CD8-positive, alpha-beta memory T cell (primary cell): ENCODE measurements around the gene CREBRF. TPM values are rescaled to one million over a fixed set of nuclear protein-coding genes. Genes with fewer than 3 reads are reported as not detected.

Source experiments
- CTCF ChIA-PET: fragments of 350-600 bp; sonication (Branson Sonifier 250); formaldehyde crosslinking; loops from one replicate; lab custom pipeline; 2021; ENCODE audit warnings: antibody characterized with exemption; lab: Charles Lee
- POLR2A ChIA-PET: fragments of 350-600 bp; sonication (Branson Sonifier 250); formaldehyde crosslinking; loops from one replicate; lab custom pipeline; 2021; ENCODE audit warnings: antibody characterized with exemption; lab: Charles Lee
- DNase-seq, 5 donors: peaks; one replicate each; pipeline versions ENCODE4 v3.0.0 to v3.0.0-alpha.2; 2020 to 2022; ENCODE audit warnings: mixed read lengths in 1 of 5
- H3K27ac ChIP-seq: one replicate; pipeline ENCODE4 v1.7.0; 2013; ENCODE audit warnings: low read depth, mild to moderate bottlenecking, low read length, moderate library complexity
- H3K27me3 ChIP-seq: 2 replicates; pipeline ENCODE4 v1.7.0; 2013; ENCODE audit warnings: low read length, mild to moderate bottlenecking; ENCODE audit not compliant: insufficient read depth, poor library complexity, severe bottlenecking
- H3K36me3 ChIP-seq: 2 replicates; pipeline ENCODE4 v1.7.0; 2013; ENCODE audit warnings: mild to moderate bottlenecking, low read length, moderate library complexity; ENCODE audit not compliant: insufficient read depth
- H3K4me1 ChIP-seq: 2 replicates; pipeline ENCODE4 v1.7.0; 2013; ENCODE audit warnings: mild to moderate bottlenecking, low read length, moderate library complexity; ENCODE audit not compliant: insufficient read depth
- H3K4me3 ChIP-seq: 2 replicates; pipeline ENCODE4 v1.7.0; 2013; ENCODE audit warnings: mild to moderate bottlenecking, low read length
- H3K9me3 ChIP-seq: 2 replicates; pipeline ENCODE4 v1.7.0; 2013; ENCODE audit warnings: mild to moderate bottlenecking, low read length
- H3K27ac Mint-ChIP-seq, 8 donors: one replicate each; pipeline ENCODE4 v1.8.0; 2020 to 2021; ENCODE audit warnings: mixed read lengths in 8 of 8, mild to moderate bottlenecking in 6 of 8, inconsistent platforms in 3 of 8, moderate library complexity in 3 of 8
- H3K27me3 Mint-ChIP-seq, 2 donors: one replicate each; pipeline ENCODE4 v1.8.0; 2020 to 2021; ENCODE audit warnings: mixed read lengths in 2 of 2, mild to moderate bottlenecking in 1 of 2, moderate library complexity in 1 of 2
- H3K36me3 Mint-ChIP-seq, 3 donors: one replicate each; pipeline ENCODE4 v1.8.0; 2020 to 2021; ENCODE audit warnings: mixed read lengths in 3 of 3, inconsistent platforms in 1 of 3, mild to moderate bottlenecking in 1 of 3
- H3K4me1 Mint-ChIP-seq, 3 donors: one replicate each; pipeline ENCODE4 v1.8.0; 2020 to 2021; ENCODE audit warnings: mixed read lengths in 3 of 3, inconsistent platforms in 1 of 3, mild to moderate bottlenecking in 1 of 3
- H3K4me3 Mint-ChIP-seq, 7 donors: one replicate each; pipeline ENCODE4 v1.8.0; 2020 to 2021; ENCODE audit warnings: mixed read lengths in 7 of 7, mild to moderate bottlenecking in 6 of 7, moderate library complexity in 4 of 7, inconsistent platforms in 2 of 7
- H3K9me3 Mint-ChIP-seq, 5 donors: one replicate each; pipeline ENCODE4 v1.8.0; 2020 to 2022; ENCODE audit warnings: mixed read lengths in 5 of 5, mild to moderate bottlenecking in 3 of 5, moderate library complexity in 2 of 5, inconsistent platforms in 1 of 5
- polyA plus RNA-seq: library from polyadenylated mRNA; unstranded; fragments of 300-500 nt; fragmentation: Illumina TruSeq; gene quantifications from one replicate; pipeline ENCODE4 v1.2.3, GENCODE V29; 2021
- total RNA-seq, 2 experiments: library from RNA; stranded (reverse); gene quantifications; one replicate each; pipeline ENCODE4 v1.2.3, GENCODE V29; 2021

CREBRF gene
- total and polyA plus RNA-seq, 3 experiments from 2014 or later = 14.3 to 61.0 (median 14.9) TPM

- Mint-ChIP-seq H3K27ac (peak overlapping the region in 1 of 8 donors; percentile 53), H3K4me1 (peaks cover 18 to 26% (median 22%) of the 10 kb centered on the region in 3 donors), H3K36me3 (peaks cover 0 to 15% (median 0%) of the 10 kb centered on the region in 3 donors), H3K4me3 (peak overlapping the region in 1 of 7 donors; percentile 73), H3K27me3 (peaks cover 8 to 13% of the 10 kb centered on the region in 2 donors), H3K9me3 (no peaks in the 10 kb centered on the region)
- H3K36me3 ChIP-seq = no peaks in the 10 kb centered on the region
- CTCF ChIA-PET = no interaction called here
- H3K9me3 ChIP-seq = no peaks in the 10 kb centered on the region
- DNase-seq = no peak
- no peak overlapping the region for H3K27ac ChIP-seq
- H3K27me3 ChIP-seq = no peaks in the 10 kb centered on the region
- H3K4me3 ChIP-seq = no peak overlapping the region
- H3K4me1 ChIP-seq = peaks cover 15% of the 10 kb centered on the region
- POLR2A ChIA-PET = no interaction called here
These were observed 3.1 kb upstream of the CREBRF start for GRCh38 chr5:173053041-173053440.

DNA sequence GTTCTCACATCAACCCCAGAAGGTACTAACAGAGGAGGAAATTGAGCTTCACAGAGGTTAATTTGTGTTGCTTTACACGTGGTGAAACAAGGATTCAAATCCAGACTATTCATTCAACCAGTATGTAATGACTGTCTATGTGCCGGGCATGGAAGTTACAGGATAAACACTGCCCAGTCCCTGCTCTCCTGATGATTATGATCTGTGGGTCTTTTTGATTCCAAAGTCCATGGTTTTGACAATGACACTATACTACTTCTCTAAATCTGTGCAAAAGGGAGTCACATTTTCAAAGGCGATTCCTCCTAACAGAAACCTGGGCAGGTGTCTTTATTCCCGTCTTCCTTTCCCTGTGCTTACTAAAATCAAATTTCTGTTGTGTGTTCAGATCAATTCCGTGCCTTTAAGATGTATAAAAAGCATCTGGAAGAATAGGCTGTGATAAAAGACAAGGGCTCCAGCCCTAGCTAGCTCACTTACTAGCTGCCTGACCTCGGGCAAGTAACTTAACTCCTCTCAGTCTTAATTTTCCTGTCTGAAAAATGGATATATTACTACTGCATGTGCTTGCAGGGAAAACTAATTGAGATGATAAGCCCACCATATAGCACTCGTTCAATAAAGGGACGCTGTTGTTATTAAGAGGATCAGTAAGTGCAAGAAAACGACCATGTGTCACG, 970 bp upstream of the CREBRF start:
- H3K9me3 ChIP-seq = no peaks in the 10 kb centered on the region
- peaks cover 24% of the 10 kb centered on the region for H3K4me1 ChIP-seq
- H3K4me1 Mint-ChIP-seq = peaks cover 22 to 39% (median 31%) of the 10 kb centered on the region in 3 donors
- H3K27me3 Mint-ChIP-seq = peaks cover 8 to 13% of the 10 kb centered on the region in 2 donors
- POLR2A ChIA-PET = no interaction called here
- H3K27ac Mint-ChIP-seq = peak overlapping the region; percentile 52 to 94 (median 90)
- peak overlapping the region; percentile 81 for H3K4me3 ChIP-seq
- peak overlapping the region; percentile 83 for H3K27ac ChIP-seq
- DNase-seq = no peak
- CTCF ChIA-PET = no interaction called here
- no peaks in the 10 kb centered on the region for H3K36me3 ChIP-seq
- peak overlapping the region; percentile 88 to 94 (median 90) for H3K4me3 Mint-ChIP-seq
- no peaks in the 10 kb centered on the region for H3K9me3 Mint-ChIP-seq
- H3K36me3 Mint-ChIP-seq = peaks cover 0 to 23% (median 2%) of the 10 kb centered on the region in 3 donors
- H3K27me3 ChIP-seq = no peaks in the 10 kb centered on the region

GRCh38 chr5:173055722-173055982, 500 bp upstream of the CREBRF start:
- Histone ChIP-seq H3K27me3 (no peaks in the 10 kb centered on the region), H3K4me1 (peaks cover 29% of the 10 kb centered on the region), H3K9me3 (no peaks in the 10 kb centered on the region), H3K36me3 (no peaks in the 10 kb centered on the region), H3K27ac (peak overlapping the region; percentile 83), H3K4me3 (peak overlapping the region; percentile 81)
- no peaks in the 10 kb centered on the region for H3K9me3 Mint-ChIP-seq
- peaks cover 25 to 44% (median 36%) of the 10 kb centered on the region in 3 donors for H3K4me1 Mint-ChIP-seq
- peak overlapping the region; percentile 88 to 94 (median 90) for H3K4me3 Mint-ChIP-seq
- DNase-seq = no peak
- ChIA-PET CTCF (no interaction called here), POLR2A (no interaction called here)
- peaks cover 0 to 27% (median 5%) of the 10 kb centered on the region in 3 donors for H3K36me3 Mint-ChIP-seq
- peaks cover 8 to 13% of the 10 kb centered on the region in 2 donors for H3K27me3 Mint-ChIP-seq
- H3K27ac Mint-ChIP-seq = peak overlapping the region; percentile 52 to 94 (median 90)

DNA sequence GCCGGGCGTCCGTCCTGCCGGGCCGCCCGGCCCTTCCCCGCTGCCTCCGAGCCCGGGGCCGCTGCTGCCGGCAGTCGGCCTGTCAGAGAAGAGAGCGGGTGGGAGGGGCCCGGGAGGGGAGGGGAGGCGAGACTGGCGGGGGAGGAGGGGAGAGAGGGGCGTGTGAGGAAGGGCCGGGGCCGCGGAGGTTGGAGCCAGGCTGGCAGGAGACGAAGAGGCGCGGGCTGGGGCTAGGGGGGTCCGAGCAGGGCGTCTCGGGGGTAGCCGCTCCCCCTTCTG, 570 bp downstream of the CREBRF start:
- Mint-ChIP-seq H3K4me1 (peaks cover 31 to 54% (median 43%) of the 10 kb centered on the region in 3 donors), H3K27ac (peak overlapping the region; percentile 88 to 96 (median 94)), H3K4me3 (peak overlapping the region; percentile 95 to 97 (median 96)), H3K27me3 (peaks cover 8 to 12% of the 10 kb centered on the region in 2 donors), H3K36me3 (peaks cover 0 to 34% (median 5%) of the 10 kb centered on the region in 3 donors), H3K9me3 (no peaks in the 10 kb centered on the region)
- Histone ChIP-seq H3K27ac (peak overlapping the region; percentile 83), H3K4me3 (peak overlapping the region; percentile 80), H3K4me1 (peaks cover 32% of the 10 kb centered on the region), H3K27me3 (no peaks in the 10 kb centered on the region), H3K36me3 (no peaks in the 10 kb centered on the region), H3K9me3 (no peaks in the 10 kb centered on the region)
- ChIA-PET POLR2A (interaction anchor here (0.5 to 1.9 kb wide), 13 partner anchors 9 to 1649 kb away, joined by 3 to 28 read pairs (median 4); partner anchors contain the start of genes ATP6V0E1, BNIP1, DUSP1 and FBXW11), CTCF (interaction anchor here (0.9 to 2.0 kb wide), 6 partner anchors 9 to 98 kb away, joined by 3 to 9 read pairs (median 6); partner anchors contain the start of genes ATP6V0E1, BNIP1 and RPL26L1)
- DNase-seq = no peak

DNA sequence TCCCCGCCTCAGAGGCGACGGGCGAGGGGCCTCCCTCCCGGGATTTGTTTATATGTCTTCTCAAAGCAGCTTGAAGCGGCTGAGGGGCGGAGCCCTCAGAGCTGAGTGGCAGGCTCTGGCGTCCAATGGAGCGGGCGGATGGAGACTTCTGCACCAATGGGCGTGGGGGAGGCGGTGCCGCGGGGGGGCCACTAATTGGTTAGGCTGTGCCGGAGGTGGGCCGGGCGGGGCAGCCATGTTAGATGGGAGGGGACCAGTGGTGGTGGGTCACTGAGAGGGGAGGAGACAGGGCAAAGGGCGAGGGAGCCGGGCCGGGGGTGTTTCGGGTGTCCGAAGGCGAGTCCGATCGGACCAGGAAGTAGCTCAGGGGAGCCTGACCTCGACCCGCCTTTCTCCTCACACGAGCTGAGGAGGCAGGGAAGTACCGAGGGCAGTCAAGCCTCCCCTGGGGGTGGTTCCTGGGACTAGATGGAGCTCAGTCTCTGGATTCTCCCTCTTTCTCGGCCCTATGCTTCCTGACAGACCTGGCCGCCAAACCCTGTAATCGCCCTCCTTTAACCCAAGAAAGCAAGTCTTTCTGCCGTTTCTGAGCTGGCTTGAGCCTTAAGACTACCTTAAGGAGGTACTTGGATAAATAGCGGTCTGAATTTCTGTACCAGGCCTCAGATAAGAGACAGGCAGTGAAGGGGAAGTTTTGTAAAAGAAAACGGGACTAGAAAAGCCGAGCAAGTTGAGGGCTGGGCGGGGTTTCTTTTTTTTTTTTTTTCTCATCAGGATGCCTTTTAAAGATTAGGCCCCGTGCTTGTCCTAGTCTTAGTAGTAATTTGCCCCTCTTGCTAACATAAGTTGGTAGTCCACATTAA, 1.1 kb downstream of the CREBRF start:
- Mint-ChIP-seq H3K36me3 (peaks cover 0 to 38% (median 5%) of the 10 kb centered on the region in 3 donors), H3K9me3 (no peaks in the 10 kb centered on the region), H3K27ac (peak overlapping the region; percentile 88 to 96 (median 94)), H3K4me3 (peak overlapping the region; percentile 95 to 97 (median 96)), H3K4me1 (peaks cover 36 to 60% (median 49%) of the 10 kb centered on the region in 3 donors), H3K27me3 (peaks cover 2 to 7% of the 10 kb centered on the region in 2 donors)
- ChIA-PET POLR2A (interaction anchor here (0.5 to 1.9 kb wide), 19 partner anchors 9 to 1670 kb away, joined by 3 to 28 read pairs (median 4); partner anchors contain the start of genes ATP6V0E1, BNIP1, CPEB4 and DUSP1), CTCF (interaction anchor here (0.7 to 2.0 kb wide), 8 partner anchors 9 to 98 kb away, joined by 3 to 9 read pairs (median 4); partner anchors contain the start of genes ATP6V0E1, BNIP1 and RPL26L1)
- Histone ChIP-seq H3K4me3 (peak overlapping the region; percentile 80), H3K9me3 (no peaks in the 10 kb centered on the region), H3K27me3 (no peaks in the 10 kb centered on the region), H3K36me3 (no peaks in the 10 kb centered on the region), H3K4me1 (peaks cover 32% of the 10 kb centered on the region), H3K27ac (peak overlapping the region; percentile 83)
- DNase-seq = peak; percentile 96 to 98 (median 98)

- H3K36me3 Mint-ChIP-seq = peaks cover 0 to 40% (median 6%) of the 10 kb centered on the region in 3 donors
- DNase-seq = no peak
- peak overlapping the region in 1 of 7 donors; percentile 58 for H3K4me3 Mint-ChIP-seq
- Histone ChIP-seq H3K27me3 (no peaks in the 10 kb centered on the region), H3K27ac (no peak overlapping the region), H3K4me1 (peaks cover 45% of the 10 kb centered on the region), H3K4me3 (no peak overlapping the region), H3K9me3 (no peaks in the 10 kb centered on the region), H3K36me3 (no peaks in the 10 kb centered on the region)
- H3K9me3 Mint-ChIP-seq = no peaks in the 10 kb centered on the region
- ChIA-PET CTCF (no interaction called here), POLR2A (no interaction called here)
- H3K27me3 Mint-ChIP-seq = no peaks in the 10 kb centered on the region
- peak overlapping the region in 3 of 8 donors; percentile 10 to 76 (median 25) for H3K27ac Mint-ChIP-seq
- H3K4me1 Mint-ChIP-seq = peaks cover 53 to 82% (median 72%) of the 10 kb centered on the region in 3 donors
These were observed 6.0 kb downstream of the CREBRF start for GRCh38 chr5:173062141-173062540.

DNA sequence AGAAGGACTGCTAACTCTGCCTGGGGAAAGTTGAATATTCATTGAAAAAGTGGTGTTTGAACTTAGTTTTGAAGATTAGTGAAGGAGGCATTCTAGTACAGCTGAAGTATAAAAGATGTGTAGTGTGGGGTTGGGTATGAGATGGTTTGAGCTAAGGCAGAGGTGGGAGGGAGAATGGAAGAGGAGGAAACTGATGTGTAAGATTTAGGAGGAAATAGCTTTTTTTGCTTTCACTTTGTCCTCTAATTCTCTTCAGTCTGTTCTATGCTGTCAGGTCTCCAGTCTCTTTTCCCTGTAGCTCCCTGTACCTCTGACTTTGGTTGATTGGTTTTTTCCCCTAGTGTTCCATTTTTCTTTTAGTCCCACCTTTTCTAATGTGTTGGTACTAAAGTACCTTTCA, 9.0 kb downstream of the CREBRF start:
- Mint-ChIP-seq H3K36me3 (peaks cover 0 to 44% (median 4%) of the 10 kb centered on the region in 3 donors), H3K27ac (peak overlapping the region; percentile 34 to 91 (median 80)), H3K4me3 (peak overlapping the region; percentile 3 to 81 (median 69)), H3K27me3 (no peaks in the 10 kb centered on the region), H3K9me3 (no peaks in the 10 kb centered on the region), H3K4me1 (peaks cover 61 to 87% (median 75%) of the 10 kb centered on the region in 3 donors)
- H3K27me3 ChIP-seq = no peaks in the 10 kb centered on the region
- H3K36me3 ChIP-seq = no peaks in the 10 kb centered on the region
- no peaks in the 10 kb centered on the region for H3K9me3 ChIP-seq
- CTCF ChIA-PET = interaction anchor here (1.8 kb wide), 1 partner anchor 8 kb away, joined by 6 read pairs; no protein-coding TSS in a partner anchor
- H3K4me1 ChIP-seq = peaks cover 35% of the 10 kb centered on the region
- no peak overlapping the region for H3K27ac ChIP-seq
- peak in 1 of 5 donors; percentile 6 for DNase-seq
- POLR2A ChIA-PET = no interaction called here
- no peak overlapping the region for H3K4me3 ChIP-seq
